Natural killer cell (primary cell): Measurements from ENCODE around the gene COP1. TPM values are rescaled to one million over a fixed set of nuclear protein-coding genes. Genes with fewer than 3 reads are reported as not detected.

Experiments
- ATAC-seq, 3 donors: fragments of 150-1000 bp in 2 of 3; fragments of 200-7000 bp in 1 of 3; cut with Tn5 transposase; 1 replicate in 1 of 3; 2 replicates in 2 of 3; pipeline ENCODE4 v1.10.0; 2021; ENCODE audit warnings: mild to moderate bottlenecking in 2 of 3, moderate library complexity in 2 of 3
- DNase-seq, 2 donors: peaks; one replicate each; pipeline versions ENCODE4 v3.0.0 to v3.0.0-alpha.2; 2013 to 2021; ENCODE audit warnings: mixed read lengths in 1 of 2
- H3K27ac ChIP-seq: one replicate; pipeline ENCODE4 v1.5.1; 2013; ENCODE audit warnings: mild to moderate bottlenecking, low read length
- H3K27me3 ChIP-seq: one replicate; pipeline ENCODE4 v1.6.1; 2013; ENCODE audit warnings: low read length; ENCODE audit not compliant: control insufficient read depth, insufficient read depth
- H3K36me3 ChIP-seq: one replicate; pipeline ENCODE4 v1.6.1; 2013; ENCODE audit warnings: low read length; ENCODE audit not compliant: control insufficient read depth, insufficient read depth
- H3K4me1 ChIP-seq: one replicate; pipeline ENCODE4 v1.6.1; 2013; ENCODE audit warnings: low read length; ENCODE audit not compliant: control insufficient read depth, insufficient read depth
- H3K4me3 ChIP-seq: one replicate; pipeline ENCODE4 v1.5.1; 2013; ENCODE audit warnings: low read length
- H3K9me3 ChIP-seq: one replicate; pipeline ENCODE4 v1.6.1; 2013; ENCODE audit warnings: low read length; ENCODE audit not compliant: control insufficient read depth, insufficient read depth
- H3K27ac Mint-ChIP-seq, 2 donors: one replicate each; pipeline ENCODE4 v1.8.0; 2022; ENCODE audit warnings: mild to moderate bottlenecking in 2 of 2, mixed read lengths in 2 of 2, moderate library complexity in 1 of 2
- H3K27me3 Mint-ChIP-seq, 2 donors: one replicate each; pipeline ENCODE4 v1.8.0; 2022; ENCODE audit warnings: low read depth in 2 of 2, mixed read lengths in 2 of 2
- H3K36me3 Mint-ChIP-seq: one replicate; pipeline ENCODE4 v1.8.0; 2022; ENCODE audit warnings: mixed read lengths
- H3K4me1 Mint-ChIP-seq, 2 donors: one replicate each; pipeline ENCODE4 v1.8.0; 2022; ENCODE audit warnings: mixed read lengths in 2 of 2
- H3K4me3 Mint-ChIP-seq: one replicate; pipeline ENCODE4 v1.8.0; 2022; ENCODE audit warnings: mild to moderate bottlenecking, moderate library complexity, mixed read lengths
- H3K9me3 Mint-ChIP-seq, 2 donors: one replicate each; pipeline ENCODE4 v1.8.0; 2022; ENCODE audit warnings: mixed read lengths in 2 of 2
- WGBS: methylation state at CpG from one replicate; pipeline ENCODE4 v1.1.7; 2013; ENCODE audit warnings: missing lambda C conversion rate; ENCODE audit not compliant: insufficient coverage; 5-methylcytosine and 5-hydroxymethylcytosine counted together
- intact Hi-C: fragments of 100-400 bp; cut with micrococcal nuclease; formaldehyde crosslinking; loops from one replicate; pipeline ENCODE4 v1.14.2; 2022
- total RNA-seq, 4 donors: library from RNA; stranded (reverse); fragments of 120-200 nt in 1 of 4; gene quantifications; one replicate each; pipeline versions ENCODE4 v1.2.3 to v1.2.4, GENCODE V29; 2013 to 2022
- TF ChIP-seq, protein P1 (sequence below): fragments of 200-600 bp; IDR thresholded peaks from one replicate; pipeline ENCODE4 v1.8.0; 2022; ENCODE audit warnings: antibody characterized with exemption

COP1 gene
- total RNA-seq, 3 donors from 2014 or later (not counting 1 experiment from before 2014, with no cell fraction given), result 56.2 to 70.9 (median 60.9) TPM

GRCh38 chr1:175935566-175936115, 271.4 kb downstream of the COP1 start:
- ATAC-seq (no peak), DNase-seq (no peak)
- Histone ChIP-seq H3K36me3 (peaks cover 9% of the 10 kb centered on the region), H3K27ac (no peak overlapping the region), H3K4me3 (no peak overlapping the region), H3K9me3 (no peaks in the 10 kb centered on the region), H3K4me1 (no peaks in the 10 kb centered on the region), H3K27me3 (no peaks in the 10 kb centered on the region)
- TF ChIP-seq, protein P1, sequence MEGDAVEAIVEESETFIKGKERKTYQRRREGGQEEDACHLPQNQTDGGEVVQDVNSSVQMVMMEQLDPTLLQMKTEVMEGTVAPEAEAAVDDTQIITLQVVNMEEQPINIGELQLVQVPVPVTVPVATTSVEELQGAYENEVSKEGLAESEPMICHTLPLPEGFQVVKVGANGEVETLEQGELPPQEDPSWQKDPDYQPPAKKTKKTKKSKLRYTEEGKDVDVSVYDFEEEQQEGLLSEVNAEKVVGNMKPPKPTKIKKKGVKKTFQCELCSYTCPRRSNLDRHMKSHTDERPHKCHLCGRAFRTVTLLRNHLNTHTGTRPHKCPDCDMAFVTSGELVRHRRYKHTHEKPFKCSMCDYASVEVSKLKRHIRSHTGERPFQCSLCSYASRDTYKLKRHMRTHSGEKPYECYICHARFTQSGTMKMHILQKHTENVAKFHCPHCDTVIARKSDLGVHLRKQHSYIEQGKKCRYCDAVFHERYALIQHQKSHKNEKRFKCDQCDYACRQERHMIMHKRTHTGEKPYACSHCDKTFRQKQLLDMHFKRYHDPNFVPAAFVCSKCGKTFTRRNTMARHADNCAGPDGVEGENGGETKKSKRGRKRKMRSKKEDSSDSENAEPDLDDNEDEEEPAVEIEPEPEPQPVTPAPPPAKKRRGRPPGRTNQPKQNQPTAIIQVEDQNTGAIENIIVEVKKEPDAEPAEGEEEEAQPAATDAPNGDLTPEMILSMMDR, result no peak
- WGBS, result 65% methylated on average over 3 of the region's 3 CpGs
- Mint-ChIP-seq H3K4me1 (no peaks in the 10 kb centered on the region), H3K36me3 (no peaks in the 10 kb centered on the region), H3K4me3 (no peak overlapping the region), H3K27me3 (no peaks in the 10 kb centered on the region), H3K27ac (no peak overlapping the region), H3K9me3 (no peaks in the 10 kb centered on the region)
- intact Hi-C loops, result no loop called here

GRCh38 chr1:175935166-175935565, 271.9 kb downstream of the COP1 start:
- intact Hi-C loops, result no loop called here
- Histone ChIP-seq H3K4me3 (no peak overlapping the region), H3K27ac (no peak overlapping the region), H3K4me1 (no peaks in the 10 kb centered on the region), H3K36me3 (peaks cover 7% of the 10 kb centered on the region), H3K9me3 (no peaks in the 10 kb centered on the region), H3K27me3 (no peaks in the 10 kb centered on the region)
- Mint-ChIP-seq H3K4me1 (no peaks in the 10 kb centered on the region), H3K4me3 (no peak overlapping the region), H3K27ac (no peak overlapping the region), H3K9me3 (no peaks in the 10 kb centered on the region), H3K27me3 (no peaks in the 10 kb centered on the region), H3K36me3 (no peaks in the 10 kb centered on the region)
- TF ChIP-seq, protein P1, result no peak
- no peak for ATAC-seq
- WGBS, result 93% methylated on average over 3 of the region's 3 CpGs
- DNase-seq, result no peak

- no peak overlapping the region for H3K27ac ChIP-seq
- H3K36me3 ChIP-seq, result no peaks in the 10 kb centered on the region
- H3K4me1 ChIP-seq, result no peaks in the 10 kb centered on the region
- no peak for DNase-seq
- WGBS, result 100% methylated on average over 2 of the region's 3 CpGs
- Mint-ChIP-seq H3K27ac (no peak overlapping the region), H3K4me1 (no peaks in the 10 kb centered on the region), H3K9me3 (no peaks in the 10 kb centered on the region), H3K36me3 (no peaks in the 10 kb centered on the region), H3K4me3 (no peak overlapping the region), H3K27me3 (no peaks in the 10 kb centered on the region)
- intact Hi-C loops, result no loop called here
- H3K27me3 ChIP-seq, result no peaks in the 10 kb centered on the region
- H3K4me3 ChIP-seq, result no peak overlapping the region
- H3K9me3 ChIP-seq, result peaks cover 7% of the 10 kb centered on the region
- TF ChIP-seq, protein P1, result no peak
- no peak for ATAC-seq
These were observed 273.3 kb downstream of the COP1 start for GRCh38 chr1:175933801-175934200.

DNA sequence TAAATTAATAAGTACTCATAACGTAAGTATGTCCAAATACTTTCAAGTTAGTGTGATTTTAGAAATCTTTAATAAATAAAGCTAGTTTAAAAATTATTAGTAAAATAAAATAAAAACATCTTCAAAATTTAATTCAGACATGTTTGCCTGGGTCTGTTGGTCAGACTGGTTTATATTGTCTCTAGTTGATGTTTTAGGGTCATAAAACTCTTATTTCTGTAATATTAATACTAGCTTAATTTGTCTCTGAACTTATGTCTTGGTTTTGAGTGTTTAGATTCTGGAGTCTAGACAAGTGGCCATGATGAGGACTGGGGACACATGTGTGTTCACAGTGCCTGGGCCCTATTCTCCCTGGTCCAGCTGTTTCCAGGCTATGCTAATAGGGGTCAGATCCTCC, 279.1 kb downstream of the COP1 start:
- no peak overlapping the region for H3K4me3 ChIP-seq
- no CpG with 5 or more reads among the region's 1 CpG for WGBS
- Mint-ChIP-seq H3K9me3 (peaks cover 2 to 4% of the 10 kb centered on the region in 2 donors), H3K27me3 (no peaks in the 10 kb centered on the region), H3K36me3 (peaks cover 20% of the 10 kb centered on the region), H3K27ac (no peak overlapping the region), H3K4me1 (no peaks in the 10 kb centered on the region), H3K4me3 (no peak overlapping the region)
- peaks cover 20% of the 10 kb centered on the region for H3K9me3 ChIP-seq
- no peaks in the 10 kb centered on the region for H3K27me3 ChIP-seq
- intact Hi-C loops, result no loop called here
- TF ChIP-seq, protein P1, result no peak
- ATAC-seq, result no peak
- no peaks in the 10 kb centered on the region for H3K36me3 ChIP-seq
- no peaks in the 10 kb centered on the region for H3K4me1 ChIP-seq
- H3K27ac ChIP-seq, result no peak overlapping the region
- DNase-seq, result no peak
